HEK293 (cell line): ENCODE results near the gene KCNK17.

Source experiments
- ATF2 ChIP-seq: fragments of 450-650 bp; formaldehyde crosslinking; IDR thresholded peaks from 2 replicates; pipeline ENCODE4 v1.5.1; 2016; ENCODE audit warnings: missing biosample characterization, missing genetic modification characterization, low read depth
- CTCF ChIP-seq: fragments of 450-650 bp; formaldehyde crosslinking; IDR thresholded peaks from 2 replicates; pipeline ENCODE4 v1.5.1; 2016; ENCODE audit warnings: missing biosample characterization, missing genetic modification characterization
- ZBTB8A ChIP-seq: fragments of 450-650 bp; formaldehyde crosslinking; IDR thresholded peaks from 2 replicates; pipeline ENCODE4 v1.5.1; 2016; ENCODE audit warnings: missing biosample characterization, missing genetic modification characterization
- ZNF510 ChIP-seq: fragments of 450-650 bp; formaldehyde crosslinking; IDR thresholded peaks from 2 replicates; pipeline ENCODE4 v1.5.1; 2018; ENCODE audit warnings: mild to moderate bottlenecking, missing genetic modification characterization, missing biosample characterization; ENCODE audit not compliant: insufficient replicate concordance
- TF ChIP-seq, protein P1 (sequence below): fragments of 450-650 bp; IDR thresholded peaks from 2 replicates; pipeline ENCODE4 v1.5.1; 2018; ENCODE audit warnings: missing biosample characterization, mild to moderate bottlenecking, missing genetic modification characterization

GRCh38 chr6:39274471-39274870, 39.7 kb downstream of the KCNK17 start:
- TF ChIP-seq ZBTB8A (tag by site-specific recombination) (no peak), CTCF (tag by site-specific recombination) (no peak), ATF2 (tag by site-specific recombination) (no peak), ZNF510 (tag by site-specific recombination) (no peak)
- TF ChIP-seq, protein P1, sequence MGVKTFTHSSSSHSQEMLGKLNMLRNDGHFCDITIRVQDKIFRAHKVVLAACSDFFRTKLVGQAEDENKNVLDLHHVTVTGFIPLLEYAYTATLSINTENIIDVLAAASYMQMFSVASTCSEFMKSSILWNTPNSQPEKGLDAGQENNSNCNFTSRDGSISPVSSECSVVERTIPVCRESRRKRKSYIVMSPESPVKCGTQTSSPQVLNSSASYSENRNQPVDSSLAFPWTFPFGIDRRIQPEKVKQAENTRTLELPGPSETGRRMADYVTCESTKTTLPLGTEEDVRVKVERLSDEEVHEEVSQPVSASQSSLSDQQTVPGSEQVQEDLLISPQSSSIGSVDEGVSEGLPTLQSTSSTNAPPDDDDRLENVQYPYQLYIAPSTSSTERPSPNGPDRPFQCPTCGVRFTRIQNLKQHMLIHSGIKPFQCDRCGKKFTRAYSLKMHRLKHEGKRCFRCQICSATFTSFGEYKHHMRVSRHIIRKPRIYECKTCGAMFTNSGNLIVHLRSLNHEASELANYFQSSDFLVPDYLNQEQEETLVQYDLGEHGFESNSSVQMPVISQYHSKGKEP, result no peak
